GM21381 (cell line): ENCODE results near the gene SPINT2.
"Not testable (repeated sequence)": the region's sequence is repeated elsewhere in the genome, so short reads cannot be mapped to it uniquely, and the experiment has no call there.

ENCODE experiments used
- ATAC-seq: cut with Tn5 transposase; IDR thresholded peaks from one replicate; pipeline ENCODE4 v1.9.1; 2021; ENCODE audit warnings: mild to moderate bottlenecking, moderate library complexity; ENCODE audit not compliant: unreplicated experiment

SPINT2 gene

DNA sequence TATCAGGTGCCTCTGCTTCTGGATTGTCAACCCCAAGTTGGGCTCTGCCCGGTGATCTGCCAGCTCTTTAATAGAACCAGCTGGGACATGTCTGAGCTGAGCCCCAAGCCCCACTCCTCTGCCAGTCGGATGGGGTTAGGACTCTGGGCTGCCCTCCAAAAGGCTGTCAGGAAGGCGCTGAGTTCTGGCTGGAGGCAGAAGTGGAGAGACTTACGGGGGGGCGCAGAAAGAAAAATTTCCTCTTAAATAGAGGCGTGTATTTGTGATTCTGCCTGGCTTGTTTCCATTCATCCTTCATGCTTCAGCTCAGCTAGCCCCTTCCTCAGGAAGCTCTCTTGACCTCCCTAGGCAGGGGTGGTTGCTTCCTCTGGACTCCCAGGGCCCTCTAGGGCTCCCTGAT lies 54.3 kb downstream of the SPINT2 start:
- no peak for ATAC-seq

DNA sequence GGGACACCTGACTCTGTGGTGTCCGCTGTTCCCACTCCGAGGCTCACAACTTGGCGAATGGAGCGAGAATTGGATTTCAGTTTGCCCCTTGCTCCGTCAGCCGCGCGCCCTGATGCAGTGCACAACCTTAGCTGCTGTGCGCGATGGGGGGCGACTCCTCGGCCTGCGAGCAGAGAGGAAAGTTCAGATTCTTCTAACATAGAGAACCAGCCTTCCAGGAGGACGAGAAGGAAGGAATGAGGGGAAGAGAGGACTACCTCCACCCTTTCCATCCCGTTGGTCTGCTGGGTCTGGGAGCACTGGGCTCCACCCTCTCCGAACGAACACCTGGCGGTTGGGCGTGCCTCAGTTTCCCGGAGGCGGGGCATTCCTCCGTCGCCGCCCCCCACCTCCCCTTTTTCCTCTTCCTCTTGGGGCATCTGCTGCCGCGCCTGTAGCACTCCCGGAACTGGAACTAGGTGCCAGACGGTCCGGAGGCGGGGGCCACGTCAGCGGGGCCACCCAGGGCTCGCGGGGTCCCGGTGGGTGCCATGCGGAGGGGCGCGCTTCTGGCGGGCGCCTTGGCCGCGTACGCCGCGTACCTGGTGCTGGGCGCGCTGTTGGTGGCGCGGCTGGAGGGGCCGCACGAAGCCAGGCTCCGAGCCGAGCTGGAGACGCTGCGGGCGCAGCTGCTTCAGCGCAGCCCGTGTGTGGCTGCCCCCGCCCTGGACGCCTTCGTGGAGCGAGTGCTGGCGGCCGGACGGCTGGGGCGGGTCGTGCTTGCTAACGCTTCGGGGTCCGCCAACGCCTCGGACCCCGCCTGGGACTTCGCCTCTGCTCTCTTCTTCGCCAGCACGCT lies 55.3 kb downstream of the SPINT2 start, which contains the start of gene KCNK6:
KCNK6 (plus strand) TSS at position 425 of the 838 bp plus-strand sequence; CDS start at position 531, 106 bp downstream.
- no peak for ATAC-seq

DNA sequence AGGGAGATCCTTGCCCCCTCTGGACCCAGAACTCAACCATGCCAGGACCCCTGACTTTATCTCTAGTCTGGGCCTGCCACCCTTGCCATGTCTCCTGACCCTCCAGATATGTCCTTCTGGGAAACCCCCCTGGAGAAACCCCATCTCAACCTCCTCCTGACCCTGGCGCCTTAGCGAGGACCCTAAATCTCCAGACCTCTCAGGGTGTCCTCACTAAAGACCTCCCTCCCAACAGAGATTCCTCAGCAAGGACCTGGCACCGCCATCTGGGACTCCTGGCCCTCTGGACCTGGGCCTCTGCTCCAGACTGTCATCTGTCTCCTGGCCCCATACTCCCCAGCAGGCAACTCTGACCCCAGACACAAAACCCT lies 56.6 kb downstream of the SPINT2 start:
- no peak for ATAC-seq

DNA sequence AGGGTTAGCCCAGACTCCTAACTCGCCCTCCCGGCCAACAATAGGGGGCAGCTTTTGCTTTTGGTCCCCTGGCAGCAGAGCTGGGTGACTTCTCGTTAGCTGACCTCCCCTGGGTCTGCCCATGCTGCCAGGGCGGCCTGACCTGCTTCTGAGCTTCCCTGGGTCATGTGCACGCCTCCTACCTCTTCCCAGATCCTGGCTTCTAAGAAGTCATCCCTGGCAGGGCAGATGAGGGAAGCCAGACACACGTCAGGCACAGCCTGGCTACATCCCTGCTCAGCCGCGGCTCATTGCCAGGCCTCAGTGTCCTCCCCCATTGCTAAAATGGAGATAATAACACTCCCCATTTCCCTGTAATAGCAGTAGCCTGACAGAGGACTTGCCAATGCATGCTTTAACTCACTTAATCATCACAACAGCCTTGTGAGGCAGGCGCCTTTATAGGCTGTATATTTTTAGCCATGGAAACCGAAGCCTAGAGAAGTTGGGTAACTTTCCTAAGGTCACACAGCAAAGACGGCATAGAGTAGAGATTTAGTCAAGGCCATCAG lies 57.3 kb downstream of the SPINT2 start:
- no peak for ATAC-seq

DNA sequence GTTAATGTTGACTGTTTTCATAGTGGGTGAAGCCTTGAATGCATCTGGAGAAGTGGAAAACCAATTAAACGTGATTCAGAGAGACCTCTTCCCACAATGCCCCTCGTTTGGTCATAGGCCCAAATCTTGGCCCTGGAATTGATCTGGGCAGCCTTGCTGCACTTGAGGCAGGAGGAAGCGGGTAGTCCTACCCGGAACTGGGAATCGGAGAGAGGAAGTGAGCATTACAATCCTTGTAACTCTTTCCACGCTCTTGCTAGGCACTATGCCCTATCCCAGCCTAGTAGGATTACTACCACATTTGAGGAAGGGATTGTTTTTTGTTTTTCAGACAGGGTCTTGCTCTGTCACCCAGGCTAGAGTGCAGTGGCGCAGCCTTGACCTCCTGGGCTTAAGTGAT lies 58.9 kb downstream of the SPINT2 start:
- no peak for ATAC-seq

DNA sequence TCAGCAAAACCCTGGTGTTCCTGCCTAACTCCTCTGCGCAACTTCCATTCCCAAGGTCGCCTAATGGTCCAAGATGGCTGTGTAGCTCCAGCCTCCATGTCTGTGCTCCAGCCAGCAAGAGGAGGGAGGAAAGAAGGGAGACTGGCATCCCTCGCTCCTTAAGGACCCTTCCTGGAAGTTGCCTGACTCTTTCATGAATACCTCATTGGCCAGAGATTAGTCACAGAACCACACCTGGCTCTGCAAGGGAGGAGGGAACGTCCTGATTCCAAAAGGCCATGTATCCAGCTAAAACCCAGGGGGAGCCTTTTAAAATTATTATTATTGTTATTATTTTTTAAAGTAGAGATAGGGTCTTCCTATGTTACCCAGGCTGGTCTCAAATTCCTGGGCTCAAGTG lies 60.1 kb downstream of the SPINT2 start:
- no peak for ATAC-seq

DNA sequence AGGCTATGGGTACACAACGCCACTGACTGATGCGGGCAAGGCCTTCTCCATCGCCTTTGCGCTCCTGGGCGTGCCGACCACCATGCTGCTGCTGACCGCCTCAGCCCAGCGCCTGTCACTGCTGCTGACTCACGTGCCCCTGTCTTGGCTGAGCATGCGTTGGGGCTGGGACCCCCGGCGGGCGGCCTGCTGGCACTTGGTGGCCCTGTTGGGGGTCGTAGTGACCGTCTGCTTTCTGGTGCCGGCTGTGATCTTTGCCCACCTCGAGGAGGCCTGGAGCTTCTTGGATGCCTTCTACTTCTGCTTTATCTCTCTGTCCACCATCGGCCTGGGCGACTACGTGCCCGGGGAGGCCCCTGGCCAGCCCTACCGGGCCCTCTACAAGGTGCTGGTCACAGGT lies 62.2 kb downstream of the SPINT2 start:
- ATAC-seq: no peak

DNA sequence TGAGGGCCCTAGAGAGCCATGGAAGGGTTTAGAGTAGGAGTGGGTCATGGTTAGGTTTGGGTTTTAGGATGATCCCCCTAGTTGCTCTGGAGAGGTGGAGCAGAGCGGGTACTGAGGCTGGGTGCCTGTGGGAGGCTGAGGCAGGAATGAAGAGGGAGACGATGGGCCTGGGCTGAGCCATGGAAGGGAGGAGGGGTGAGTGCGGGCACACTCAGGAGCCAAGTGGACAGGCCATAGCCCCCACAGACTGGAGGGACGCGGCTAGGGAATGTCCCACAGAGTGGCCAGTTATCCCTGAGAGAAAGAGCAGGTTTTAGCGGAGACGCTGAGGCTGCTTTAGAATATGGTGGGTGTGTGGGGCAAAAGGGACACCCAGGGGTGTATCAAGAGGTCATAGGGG lies 65.3 kb downstream of the SPINT2 start:
- no peak for ATAC-seq

DNA sequence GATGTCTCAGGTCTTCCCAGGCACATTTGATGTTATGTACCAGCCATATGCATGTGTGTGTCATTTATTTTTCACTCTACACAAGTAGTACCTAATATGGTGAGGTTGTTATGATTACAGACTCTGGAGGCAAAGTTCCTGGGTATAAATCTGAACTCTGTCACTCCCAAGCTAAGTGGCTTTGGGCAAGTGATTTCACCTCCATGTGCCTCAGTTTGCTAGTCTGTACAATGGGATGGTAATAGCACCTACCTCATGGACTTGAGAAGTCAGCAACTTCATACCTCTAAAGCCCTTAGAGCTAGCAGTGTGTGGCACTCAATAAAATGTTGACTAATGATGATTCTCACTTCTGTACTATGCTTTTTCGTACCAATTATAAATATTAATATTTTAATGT lies 67.4 kb downstream of the SPINT2 start:
- no peak for ATAC-seq

DNA sequence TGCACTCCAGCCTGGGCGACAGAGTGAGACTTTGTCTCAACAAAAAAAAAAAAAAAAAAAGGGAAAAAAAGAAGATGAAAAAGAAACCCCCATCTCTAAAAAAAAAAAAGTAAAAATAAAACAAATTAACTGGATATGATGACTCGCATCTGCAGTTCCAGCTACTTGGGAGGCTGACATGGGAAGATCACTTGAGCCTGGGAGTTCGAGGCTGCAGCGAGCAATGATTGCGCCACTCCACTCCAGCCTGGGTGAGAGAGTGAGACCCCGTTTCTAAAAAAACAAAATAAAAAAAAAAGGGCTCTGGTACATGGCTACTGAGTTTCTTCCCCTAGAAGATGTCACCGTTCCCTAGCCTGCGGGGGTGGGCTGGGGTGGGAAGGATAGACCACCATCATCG lies 68.9 kb downstream of the SPINT2 start:
- ATAC-seq: no peak

DNA sequence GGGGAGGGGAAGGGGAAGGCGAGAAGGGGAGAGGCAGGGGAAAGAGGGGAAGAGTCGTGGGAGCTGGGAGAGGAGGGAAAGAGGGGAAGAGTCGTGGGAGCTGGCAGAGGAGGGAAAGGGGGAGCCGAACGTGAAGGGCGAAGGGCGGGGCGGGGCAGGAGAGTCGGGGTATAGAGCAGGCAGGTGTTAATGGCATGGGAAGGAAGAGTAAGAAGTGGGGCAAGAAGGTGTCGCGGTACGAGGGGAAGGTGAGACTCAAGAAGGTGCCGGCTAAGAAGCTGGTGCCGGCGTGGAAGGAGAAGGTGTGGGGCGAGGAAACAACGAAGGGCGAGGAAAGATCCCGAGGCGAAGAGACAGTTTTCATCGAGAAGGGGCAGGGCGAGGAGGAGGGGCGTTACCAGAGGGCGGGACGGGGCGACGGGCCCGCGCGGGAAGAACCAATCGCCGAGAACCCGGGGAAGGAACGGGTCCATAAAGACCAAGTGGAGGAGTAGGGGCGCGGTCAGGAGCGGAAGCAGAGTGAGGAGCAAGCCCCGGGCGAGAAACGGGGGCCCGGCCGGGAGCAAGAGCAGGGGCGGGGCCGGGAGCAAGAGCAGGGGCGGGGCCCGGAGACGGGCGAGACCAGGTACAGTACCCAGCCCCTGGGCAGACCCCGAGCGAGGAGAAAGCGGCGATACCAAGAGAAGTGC lies 71.7 kb downstream of the SPINT2 start:
- ATAC-seq: peak; percentile 71

DNA sequence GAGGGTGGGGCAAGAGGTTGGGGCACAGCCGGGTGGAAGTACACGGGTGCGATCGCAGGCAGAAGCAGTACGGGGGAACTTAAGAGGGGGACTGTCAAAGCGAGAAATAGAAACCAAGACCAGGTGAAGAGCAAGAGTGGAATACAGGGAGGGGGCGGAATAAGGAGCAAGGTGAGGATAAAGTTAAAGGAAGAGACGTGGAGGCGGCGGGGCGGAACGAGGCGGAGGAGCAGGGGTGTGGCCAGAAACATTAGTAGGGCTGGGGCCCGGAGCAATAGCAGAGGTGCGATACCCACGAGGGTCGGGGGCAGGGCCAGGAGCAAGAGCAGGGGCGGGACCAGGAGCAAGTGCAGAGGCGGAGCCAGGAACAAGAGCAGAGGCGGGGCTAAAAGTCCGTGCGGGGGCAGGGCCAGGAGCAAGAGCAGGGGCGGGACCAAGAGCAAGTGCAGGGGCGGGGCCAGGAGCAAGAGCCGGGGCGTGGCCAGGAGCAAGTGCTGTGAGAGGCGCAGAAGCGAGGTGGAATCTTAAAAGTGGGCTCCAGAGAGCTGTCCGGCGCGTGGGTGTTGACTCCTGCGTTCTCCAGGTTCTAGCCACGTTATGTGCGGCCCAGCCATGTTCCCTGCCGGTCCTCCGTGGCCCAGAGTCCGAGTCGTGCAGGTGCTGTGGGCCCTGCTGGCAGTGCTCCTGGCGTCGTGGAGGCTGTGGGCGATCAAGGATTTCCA lies 72.4 kb downstream of the SPINT2 start:
- peak; percentile 47 for ATAC-seq

DNA sequence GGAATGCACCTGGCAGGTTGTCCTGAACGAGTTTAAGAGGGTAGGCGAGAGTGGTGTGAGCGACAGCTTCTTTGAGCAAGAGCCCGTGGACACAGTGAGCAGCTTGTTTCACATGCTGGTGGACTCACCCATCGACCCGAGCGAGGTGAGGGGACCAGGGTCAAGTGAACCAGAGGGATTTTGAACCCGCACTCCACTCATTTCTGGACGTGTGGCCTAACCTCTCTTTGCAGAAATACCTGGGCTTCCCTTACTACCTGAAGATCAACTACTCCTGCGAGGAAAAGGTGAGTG lies 72.9 kb downstream of the SPINT2 start:
- ATAC-seq: no peak

DNA sequence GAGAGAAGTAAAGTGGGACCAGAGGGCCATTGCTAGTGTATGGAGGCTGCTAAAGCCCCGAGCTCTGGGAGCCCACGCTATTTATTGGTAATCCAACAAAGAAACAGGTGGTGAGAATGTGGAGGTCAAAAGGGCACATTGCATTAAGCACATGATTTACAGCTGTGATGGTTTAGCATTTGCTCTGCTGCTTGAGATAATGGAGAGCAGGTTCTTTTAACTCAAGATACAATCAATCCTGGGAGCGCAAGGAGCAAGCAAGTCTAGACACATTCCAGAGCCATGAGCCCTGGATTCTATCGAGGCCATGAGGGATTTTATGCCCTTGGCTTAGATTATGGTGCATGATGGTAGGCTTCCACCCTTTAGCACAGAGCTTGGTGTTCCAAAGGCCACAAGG lies 74.6 kb downstream of the SPINT2 start:
- ATAC-seq: not testable (repeated sequence)

DNA sequence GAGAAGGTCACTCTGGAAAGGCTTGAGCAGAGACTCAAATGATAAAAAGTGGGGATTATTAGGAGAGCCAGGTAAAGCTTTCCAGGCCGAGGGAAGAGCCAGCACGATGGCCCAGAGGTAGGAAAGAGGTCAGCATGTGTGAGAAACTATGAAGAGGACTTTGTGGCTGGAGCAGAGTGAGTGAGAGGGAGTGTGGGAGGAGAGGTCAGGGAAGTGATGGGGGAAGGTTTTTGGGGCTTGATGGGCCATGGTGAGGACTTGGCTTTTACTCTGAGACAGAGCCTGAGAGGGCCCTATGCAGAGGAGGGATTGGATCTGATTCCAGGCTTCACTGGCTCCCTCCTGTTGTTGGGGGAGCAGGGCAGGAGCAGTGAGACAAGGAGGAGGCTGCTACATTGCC lies 76.6 kb downstream of the SPINT2 start:
- ATAC-seq: no peak
